ENCODE data around the gene OSBPL5. TPM values are rescaled to one million over a fixed set of nuclear protein-coding genes. Genes with fewer than 3 reads are reported as not detected.

The OSBPL5 gene
- total and polyA plus RNA-seq, 12 donors, result 2.7 to 30.6 (median 20.7) TPM

- no peaks in the 10 kb centered on the region for H3K36me3 ChIP-seq (replicated peaks in 1 of 2)
- H3K9me3 ChIP-seq (replicated peaks in 1 of 3), result no peaks in the 10 kb centered on the region
- no peaks in the 10 kb centered on the region for H3K27me3 ChIP-seq
- 86 to 94% (median 88%) methylated on average over 27 to 32 of the region's 32 CpGs for WGBS, 4 donors
- H3K4me1 ChIP-seq (replicated peaks in 1 of 2), result peaks cover 0 to 9% of the 10 kb centered on the region in 2 donors
- no peak overlapping the region for H3K4me3 ChIP-seq
- TF ChIP-seq CTCF (IDR thresholded peaks at IDR 0.05) (no peak), POLR2A (IDR thresholded peaks at IDR 0.05) (no peak)
- H3K27ac ChIP-seq, result no peak overlapping the region
- DNase-seq, result no peak
- intact Hi-C loops (cut with DNase I), result no loop called here
Measured at GRCh38 chr11:3144296-3145205, 20.6 kb downstream of the OSBPL5 start.

GRCh38 chr11:3143136-3143880 is 21.8 kb downstream of the OSBPL5 start:
- Histone ChIP-seq H3K36me3 (replicated peaks in 1 of 2) (no peaks in the 10 kb centered on the region), H3K9me3 (replicated peaks in 1 of 3) (no peaks in the 10 kb centered on the region), H3K27me3 (no peaks in the 10 kb centered on the region), H3K4me3 (no peak overlapping the region), H3K27ac (no peak overlapping the region), H3K4me1 (replicated peaks in 1 of 2) (no peaks in the 10 kb centered on the region)
- WGBS, 4 donors, result 92 to 95% (median 94%) methylated on average over 26 to 38 of the region's 38 CpGs
- DNase-seq, result no peak
- TF ChIP-seq POLR2A (IDR thresholded peaks at IDR 0.05), result no peak
- no peak for TF ChIP-seq CTCF (IDR thresholded peaks at IDR 0.05)
- intact Hi-C loops (cut with DNase I), result no loop called here

- Histone ChIP-seq H3K36me3 (replicated peaks in 1 of 2) (no peaks in the 10 kb centered on the region), H3K9me3 (replicated peaks in 1 of 3) (no peaks in the 10 kb centered on the region), H3K4me1 (replicated peaks in 1 of 2) (peaks cover 0 to 3% of the 10 kb centered on the region in 2 donors), H3K27me3 (no peaks in the 10 kb centered on the region), H3K4me3 (no peak overlapping the region), H3K27ac (no peak overlapping the region)
- WGBS, 4 donors, result 95 to 98% methylated on average over 4 of the region's 4 CpGs; no CpG with 5 or more reads in 2 of the 4 donors
- intact Hi-C loops (cut with DNase I), result no loop called here
- DNase-seq, result no peak
- TF ChIP-seq CTCF (IDR thresholded peaks at IDR 0.05), result no peak
- TF ChIP-seq POLR2A (IDR thresholded peaks at IDR 0.05), result no peak
Measured at GRCh38 chr11:3140291-3140603, 24.9 kb downstream of the OSBPL5 start.

GRCh38 chr11:3139481-3140290 is 25.4 kb downstream of the OSBPL5 start:
- Histone ChIP-seq H3K4me3 (no peak overlapping the region), H3K9me3 (replicated peaks in 1 of 3) (no peaks in the 10 kb centered on the region), H3K27ac (no peak overlapping the region), H3K27me3 (no peaks in the 10 kb centered on the region), H3K36me3 (replicated peaks in 1 of 2) (no peaks in the 10 kb centered on the region), H3K4me1 (replicated peaks in 1 of 2) (peaks cover 0 to 3% of the 10 kb centered on the region in 2 donors)
- WGBS, 4 donors, result 76 to 88% (median 84%) methylated on average over 4 to 15 of the region's 15 CpGs
- DNase-seq, result no peak
- intact Hi-C loops (cut with DNase I), result no loop called here
- TF ChIP-seq POLR2A (IDR thresholded peaks at IDR 0.05), result no peak
- TF ChIP-seq CTCF (IDR thresholded peaks at IDR 0.05), result no peak
